ENCODE measurements around the gene TOP2B.

Gene TOP2B

GRCh38 chr3:25631989-25632388 lies 32.7 kb downstream of the TOP2B start:
- H3K79me2 ChIP-seq (ENCODE audit: insufficient read depth, low read length): no peaks in the 10 kb centered on the region
- H3K9me2 ChIP-seq (ENCODE audit: low read depth, low read length): no peaks in the 10 kb centered on the region
- H3K36me3 ChIP-seq (ENCODE audit: insufficient read depth, low read length): peaks cover 90% of the 10 kb centered on the region
- no peak overlapping the region for H3K4me3 ChIP-seq (ENCODE audit: low read depth, low read length, poor library complexity, severe bottlenecking)
- no peaks in the 10 kb centered on the region for H3K27me3 ChIP-seq (ENCODE audit: insufficient read depth, low read length)
- H3K27ac ChIP-seq (ENCODE audit: low read depth, low read length, poor library complexity, severe bottlenecking): no peak overlapping the region
- H3K4me2 ChIP-seq (ENCODE audit: low read length): no peak overlapping the region
- no peak overlapping the region for H3K9ac ChIP-seq (ENCODE audit: low read length)
- no peak overlapping the region for H2AFZ ChIP-seq (ENCODE audit: low read length)
- TF ChIP-seq EZH2 (IDR thresholded peaks at IDR 0.05; ENCODE audit: borderline replicate concordance, low read length) (no peak), CTCF (IDR thresholded peaks at IDR 0.05; ENCODE audit: low read length) (no peak)
- H3F3A ChIP-seq (ENCODE audit: insufficient read depth, low read length): no peaks in the 10 kb centered on the region
- no peaks in the 10 kb centered on the region for H3K9me3 ChIP-seq (ENCODE audit: low read length)
- no peaks in the 10 kb centered on the region for H3K4me1 ChIP-seq (ENCODE audit: insufficient read depth, low read length, severe bottlenecking)
- no peaks in the 10 kb centered on the region for H4K20me1 ChIP-seq (ENCODE audit: insufficient read depth, low read length)

GRCh38 chr3:25621087-25621486 lies 43.6 kb downstream of the TOP2B start:
- Histone ChIP-seq H2AFZ (ENCODE audit: low read length) (no peak overlapping the region), H3K79me2 (ENCODE audit: insufficient read depth, low read length) (0 out of 2 replicates have a peak, but pooled peaks cover 2% of the 10 kb centered on the region), H3K27ac (ENCODE audit: low read depth, low read length, poor library complexity, severe bottlenecking) (no peak overlapping the region), H3K36me3 (ENCODE audit: insufficient read depth, low read length) (peaks cover 91% of the 10 kb centered on the region), H3F3A (ENCODE audit: insufficient read depth, low read length) (no peaks in the 10 kb centered on the region), H3K4me2 (ENCODE audit: low read length) (no peak overlapping the region), H4K20me1 (ENCODE audit: insufficient read depth, low read length) (no peaks in the 10 kb centered on the region; the same call in 1 of the 2 replicates), H3K9me3 (ENCODE audit: low read length) (no peaks in the 10 kb centered on the region), H3K27me3 (ENCODE audit: insufficient read depth, low read length) (no peaks in the 10 kb centered on the region), H3K9ac (ENCODE audit: low read length) (no peak overlapping the region), H3K4me1 (ENCODE audit: insufficient read depth, low read length, severe bottlenecking) (no peaks in the 10 kb centered on the region), H3K4me3 (ENCODE audit: low read depth, low read length, poor library complexity, severe bottlenecking) (no peak overlapping the region), H3K9me2 (ENCODE audit: low read depth, low read length) (no peaks in the 10 kb centered on the region)
- TF ChIP-seq EZH2 (IDR thresholded peaks at IDR 0.05; ENCODE audit: borderline replicate concordance, low read length): no peak
- no peak for TF ChIP-seq CTCF (IDR thresholded peaks at IDR 0.05; ENCODE audit: low read length)

GRCh38 chr3:25620493-25620892 lies 44.2 kb downstream of the TOP2B start:
- H2AFZ ChIP-seq (ENCODE audit: low read length): no peak overlapping the region
- H3K27ac ChIP-seq (ENCODE audit: low read depth, low read length, poor library complexity, severe bottlenecking): no peak overlapping the region
- H3K4me2 ChIP-seq (ENCODE audit: low read length): no peak overlapping the region
- H3K36me3 ChIP-seq (ENCODE audit: insufficient read depth, low read length): peaks cover 89% of the 10 kb centered on the region
- no peak overlapping the region for H3K9ac ChIP-seq (ENCODE audit: low read length)
- H3K27me3 ChIP-seq (ENCODE audit: insufficient read depth, low read length): no peaks in the 10 kb centered on the region
- H3K9me3 ChIP-seq (ENCODE audit: low read length): no peaks in the 10 kb centered on the region
- no peaks in the 10 kb centered on the region for H3K9me2 ChIP-seq (ENCODE audit: low read depth, low read length)
- no peaks in the 10 kb centered on the region for H3K4me1 ChIP-seq (ENCODE audit: insufficient read depth, low read length, severe bottlenecking)
- no peaks in the 10 kb centered on the region for H3K79me2 ChIP-seq (ENCODE audit: insufficient read depth, low read length)
- no peaks in the 10 kb centered on the region for H3F3A ChIP-seq (ENCODE audit: insufficient read depth, low read length)
- H4K20me1 ChIP-seq (ENCODE audit: insufficient read depth, low read length): no peaks in the 10 kb centered on the region
- H3K4me3 ChIP-seq (ENCODE audit: low read depth, low read length, poor library complexity, severe bottlenecking): no peak overlapping the region
- TF ChIP-seq EZH2 (IDR thresholded peaks at IDR 0.05; ENCODE audit: borderline replicate concordance, low read length) (no peak), CTCF (IDR thresholded peaks at IDR 0.05; ENCODE audit: low read length) (no peak)
